Left ventricle myocardium inferior (tissue), 1 donor: ENCODE measurements around the gene RER1. TPM values are rescaled to one million over a fixed set of nuclear protein-coding genes. Genes with fewer than 3 reads are reported as not detected.

Experiments used
- DNase-seq: peaks from one replicate; pipeline ENCODE4 v3.0.0-alpha.2; 2020
- H3K27ac ChIP-seq: fragments of 200-600 bp; replicated peaks from 2 replicates; pipeline ENCODE4 v1.8.0; 2021
- H3K27me3 ChIP-seq: fragments of 200-600 bp; 2 replicates; pipeline ENCODE4 v1.8.0; 2021; ENCODE audit warnings: low read depth
- H3K36me3 ChIP-seq: fragments of 200-600 bp; 2 replicates; pipeline ENCODE4 v1.8.0; 2021
- H3K4me1 ChIP-seq: fragments of 200-600 bp; 2 replicates; pipeline ENCODE4 v1.8.0; 2021
- H3K4me3 ChIP-seq: fragments of 200-600 bp; 2 replicates; pipeline ENCODE4 v1.8.0; 2021; ENCODE audit warnings: mild to moderate bottlenecking, moderate library complexity
- H3K9me3 ChIP-seq: fragments of 200-600 bp; replicated peaks from 2 replicates; pipeline ENCODE4 v1.8.0; 2021
- CTCF ChIP-seq: fragments of 200-600 bp; IDR thresholded peaks from 2 replicates; pipeline ENCODE4 v1.8.0; 2021; ENCODE audit warnings: antibody characterized with exemption, mild to moderate bottlenecking, borderline replicate concordance
- intact Hi-C: fragments of 100-400 bp; cut with micrococcal nuclease; formaldehyde crosslinking; loops from one replicate; pipeline ENCODE4 v1.11.0; 2022
- total RNA-seq: library from RNA; stranded (reverse); fragmentation: NEBNext Ultra II Directional; extraction: Animal tissue kit (Norgen Biotek cat#: 25700); gene quantifications from one replicate; pipeline ENCODE4 v1.2.1, GENCODE V29; 2021
- donor health status: DM: no; HTN: yes; CAD: no; lungs with severe emphysema.

The RER1 gene
- total RNA-seq, 1 donor from 2014 or later = 80.5 TPM

DNA sequence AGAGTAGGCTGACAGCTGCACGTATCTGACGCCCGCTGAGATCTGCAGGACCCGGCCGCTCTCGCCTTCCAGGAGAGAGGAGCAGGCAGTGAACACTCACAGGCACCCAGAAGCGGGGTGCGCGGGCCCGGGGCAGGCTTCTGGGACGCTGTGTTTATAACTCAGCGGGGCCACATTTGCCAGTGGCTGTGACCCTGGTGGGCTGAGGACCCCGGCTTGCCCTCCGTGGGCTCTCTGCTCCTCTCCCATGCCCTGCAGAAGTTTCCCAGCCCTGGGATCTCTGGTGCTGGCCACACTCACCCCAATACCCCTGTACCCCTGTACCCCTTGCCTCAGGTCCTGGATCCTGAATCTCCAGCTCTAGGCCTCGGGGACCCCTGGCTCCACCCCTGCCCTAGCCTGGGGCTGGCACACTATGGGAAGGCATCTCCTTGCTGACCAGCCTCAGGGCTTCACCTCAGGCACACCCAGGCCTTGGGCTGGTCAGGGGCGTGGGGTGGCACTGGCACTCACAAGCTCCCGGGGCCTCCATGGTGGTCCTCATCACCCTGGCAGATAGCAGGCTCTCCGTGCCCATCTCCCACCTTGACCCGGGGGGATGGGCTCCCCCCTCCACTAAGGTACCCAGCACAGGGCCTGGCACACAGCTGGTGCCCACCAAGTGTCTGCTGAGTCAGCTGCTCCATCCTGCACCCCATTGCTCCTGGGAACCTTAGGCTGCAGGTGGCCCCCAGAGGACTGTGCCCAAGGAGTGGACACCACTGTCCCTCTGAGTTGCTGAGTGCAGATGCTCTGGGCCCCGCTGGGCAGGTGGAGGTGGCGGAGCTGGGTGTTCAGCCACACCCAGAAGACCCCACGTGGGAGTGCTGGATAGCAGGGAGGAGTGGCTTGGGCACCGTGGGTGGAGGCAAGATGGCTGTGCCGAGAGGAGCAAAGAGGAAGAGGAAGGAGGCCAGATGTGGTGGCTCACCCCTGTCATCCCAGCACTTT is 32.7 kb upstream of the RER1 start:
- TF ChIP-seq CTCF = no peak
- no peaks in the 10 kb centered on the region for H3K36me3 ChIP-seq
- intact Hi-C loops = no loop called here
- no peak for DNase-seq
- peaks cover 12% of the 10 kb centered on the region for H3K9me3 ChIP-seq
- no peaks in the 10 kb centered on the region for H3K27me3 ChIP-seq
- no peak overlapping the region for H3K4me3 ChIP-seq
- H3K4me1 ChIP-seq = no peaks in the 10 kb centered on the region
- no peak overlapping the region for H3K27ac ChIP-seq

- no peaks in the 10 kb centered on the region for H3K36me3 ChIP-seq
- H3K27me3 ChIP-seq = no peaks in the 10 kb centered on the region
- H3K9me3 ChIP-seq = peaks cover 15% of the 10 kb centered on the region
- no peak for TF ChIP-seq CTCF
- DNase-seq = peak; percentile 4
- no peak overlapping the region for H3K27ac ChIP-seq
- no peak overlapping the region for H3K4me3 ChIP-seq
- intact Hi-C loops = no loop called here
- no peaks in the 10 kb centered on the region for H3K4me1 ChIP-seq
These were observed 30.9 kb upstream of the RER1 start for GRCh38 chr1:2360588-2361364.

DNA sequence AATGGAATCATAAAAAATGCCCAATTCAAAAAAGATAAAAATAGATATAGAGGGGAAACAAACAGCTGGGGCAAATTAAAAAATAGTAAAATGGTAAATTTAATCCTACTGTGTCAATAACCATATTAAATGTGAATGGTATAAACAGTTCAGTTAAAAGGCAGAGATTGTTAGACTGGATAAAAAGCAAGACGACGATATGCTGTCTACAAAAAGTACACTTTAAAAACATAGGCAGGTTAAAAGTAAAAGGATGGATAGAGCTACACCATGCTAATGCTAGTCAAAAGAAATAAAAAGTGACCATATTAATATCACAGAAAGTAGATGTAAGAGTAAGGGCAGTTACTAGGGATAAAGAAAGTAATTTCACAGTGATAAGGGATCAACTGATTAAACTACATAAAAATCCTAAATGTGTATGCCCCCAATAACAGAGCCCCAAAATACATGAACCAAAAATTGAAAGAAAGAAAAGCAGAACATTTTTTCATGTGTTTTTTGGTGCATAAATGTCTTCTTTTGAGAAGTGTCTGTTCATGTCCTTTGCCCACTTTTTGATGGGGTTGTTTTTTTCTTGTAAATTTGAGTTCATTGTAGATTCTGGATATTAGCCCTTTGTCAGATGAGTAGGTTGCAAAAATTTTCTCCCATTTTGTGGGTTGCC is 27.7 kb upstream of the RER1 start:
- intact Hi-C loops = no loop called here
- no peak for TF ChIP-seq CTCF
- Histone ChIP-seq H3K4me1 (no peaks in the 10 kb centered on the region), H3K4me3 (no peak overlapping the region), H3K36me3 (no peaks in the 10 kb centered on the region), H3K27ac (no peak overlapping the region), H3K9me3 (peaks cover 15% of the 10 kb centered on the region), H3K27me3 (no peaks in the 10 kb centered on the region)
- DNase-seq = no peak

GRCh38 chr1:2368053-2368744 is 23.4 kb upstream of the RER1 start:
- no peak overlapping the region for H3K27ac ChIP-seq
- intact Hi-C loops = no loop called here
- TF ChIP-seq CTCF = no peak
- H3K27me3 ChIP-seq = no peaks in the 10 kb centered on the region
- no peak for DNase-seq
- H3K4me3 ChIP-seq = no peak overlapping the region
- H3K36me3 ChIP-seq = no peaks in the 10 kb centered on the region
- H3K4me1 ChIP-seq = no peaks in the 10 kb centered on the region
- peaks cover 11% of the 10 kb centered on the region for H3K9me3 ChIP-seq
